GM15510 (cell line): ENCODE results near the gene ASPN.

Experiments
- POLR2A ChIP-seq: IDR thresholded peaks from 3 replicates; pipeline ENCODE4 v1.6.1; 2011; ENCODE audit warnings: borderline replicate concordance; ENCODE audit not compliant: insufficient read length; ENCODE audit errors: extremely low read depth

Gene ASPN

GRCh38 chr9:92492781-92493401 is 10.6 kb upstream of the ASPN start:
- TF ChIP-seq POLR2A, result no peak

GRCh38 chr9:92488681-92489550 is 6.6 kb upstream of the ASPN start:
- no peak for TF ChIP-seq POLR2A

GRCh38 chr9:92486371-92486770 is 4.1 kb upstream of the ASPN start:
- TF ChIP-seq POLR2A, result no peak

GRCh38 chr9:92484563-92484962 is 2.3 kb upstream of the ASPN start:
- TF ChIP-seq POLR2A, result no peak

GRCh38 chr9:92483627-92484545 is 1.6 kb upstream of the ASPN start:
- TF ChIP-seq POLR2A, result no peak

GRCh38 chr9:92482805-92483204 is 499 bp upstream of the ASPN start:
- TF ChIP-seq POLR2A, result no peak

- TF ChIP-seq POLR2A, result no peak
Observed at GRCh38 chr9:92480986-92481633, 1.2 kb downstream of the ASPN start.

- TF ChIP-seq POLR2A, result no peak
Observed at GRCh38 chr9:92480291-92480771, 2.0 kb downstream of the ASPN start.

GRCh38 chr9:92479346-92479745 is 3.0 kb downstream of the ASPN start:
- TF ChIP-seq POLR2A, result no peak

- no peak for TF ChIP-seq POLR2A
Observed at GRCh38 chr9:92478783-92479182, 3.5 kb downstream of the ASPN start.

GRCh38 chr9:92476962-92477361 is 5.3 kb downstream of the ASPN start:
- TF ChIP-seq POLR2A, result no peak

GRCh38 chr9:92474587-92474986 is 7.7 kb downstream of the ASPN start:
- TF ChIP-seq POLR2A, result no peak

- TF ChIP-seq POLR2A, result no peak
Observed at GRCh38 chr9:92468206-92468605, 14.1 kb downstream of the ASPN start.

- TF ChIP-seq POLR2A, result no peak
Observed at GRCh38 chr9:92467511-92467910, 14.8 kb downstream of the ASPN start.
